IMR-90 (cell line): ENCODE data around the gene ERGIC1. TPM values are rescaled to one million over a fixed set of nuclear protein-coding genes. Genes with fewer than 3 reads are reported as not detected.

ENCODE experiments used
- ATAC-seq: fragments of 200-7000 bp; cut with Tn5 transposase; 2 replicates; pipeline ENCODE4 v1.9.1; 2020; ENCODE audit warnings: low read depth, mild to moderate bottlenecking, moderate library complexity
- BruUV-seq: library from RNA; stranded (reverse); fragments of 400-500 nt; replicated peaks from 2 replicates; lab custom pipeline; 2021; lab: Mats Ljungman, UMichigan
- CTCF ChIA-PET: fragments of 300-600 bp; formaldehyde crosslinking; extraction: SDS; loops from one replicate; lab custom pipeline; 2021; ENCODE audit warnings: antibody characterized with exemption; lab: Yijun Ruan, JAX
- POLR2A ChIA-PET: fragments of 300-600 bp; sonication (Branson Sonifier 250); formaldehyde crosslinking; loops from one replicate; lab custom pipeline; 2022; ENCODE audit warnings: antibody characterized with exemption; ENCODE audit not compliant: unreplicated experiment; lab: Charles Lee
- DNase-seq: peaks from one replicate; pipeline ENCODE4 v3.0.0; 2013
- H2AFZ ChIP-seq: replicated peaks from 2 replicates; pipeline ENCODE3; 2013; ENCODE audit warnings: low read length, mild to moderate bottlenecking; ENCODE audit not compliant: poor library complexity
- H2AK5ac ChIP-seq: 2 replicates; pipeline ENCODE4 v1.6.1; 2013; ENCODE audit warnings: low read depth, low read length, inconsistent platforms
- H2AK9ac ChIP-seq: replicated peaks from 2 replicates; pipeline ENCODE3; 2013; ENCODE audit warnings: mild to moderate bottlenecking, low read depth, low read length, moderate library complexity; ENCODE audit not compliant: poor library complexity
- H2BK120ac ChIP-seq: 2 replicates; pipeline ENCODE4 v1.6.1; 2013; ENCODE audit warnings: low read depth, low read length, inconsistent platforms
- H2BK15ac ChIP-seq: 3 replicates; pipeline ENCODE4 v1.6.1; 2013; ENCODE audit warnings: low read depth, low read length, inconsistent platforms
- H2BK20ac ChIP-seq: 2 replicates; pipeline ENCODE4 v1.6.1; 2013; ENCODE audit warnings: low read depth, mild to moderate bottlenecking, inconsistent platforms, low read length, moderate library complexity
- H2BK5ac ChIP-seq: 2 replicates; pipeline ENCODE4 v1.6.1; 2013; ENCODE audit warnings: mild to moderate bottlenecking, low read depth, low read length, inconsistent platforms; ENCODE audit not compliant: poor library complexity, severe bottlenecking
- H3K14ac ChIP-seq: replicated peaks from 2 replicates; pipeline ENCODE4 v1.6.1; 2013; ENCODE audit warnings: low read depth, low read length, inconsistent platforms
- H3K18ac ChIP-seq: 2 replicates; pipeline ENCODE4 v1.6.1; 2013; ENCODE audit warnings: low read depth, low read length, control low read depth
- H3K23ac ChIP-seq: 2 replicates; pipeline ENCODE4 v1.6.1; 2013; ENCODE audit warnings: low read depth, low read length, inconsistent platforms
- H3K27ac ChIP-seq: 2 replicates; pipeline ENCODE4 v1.5.1; 2013; ENCODE audit warnings: mild to moderate bottlenecking, control low read depth, low read length; ENCODE audit not compliant: insufficient read depth
- H3K27me3 ChIP-seq: 2 replicates; pipeline ENCODE4 v1.6.1; 2013; ENCODE audit warnings: low read length; ENCODE audit not compliant: control insufficient read depth, insufficient read depth
- H3K36me3 ChIP-seq: 2 replicates; pipeline ENCODE4 v1.6.1; 2013; ENCODE audit warnings: low read length, mixed read lengths; ENCODE audit not compliant: control insufficient read depth, insufficient read depth
- H3K4ac ChIP-seq: 2 replicates; pipeline ENCODE4 v1.6.1; 2013; ENCODE audit warnings: low read depth, low read length, inconsistent platforms
- H3K4me1 ChIP-seq: 2 replicates; pipeline ENCODE4 v1.6.1; 2013; ENCODE audit warnings: low read length, mixed read lengths; ENCODE audit not compliant: control insufficient read depth, insufficient read depth
- H3K4me2 ChIP-seq: 2 replicates; pipeline ENCODE4 v1.6.1; 2013; ENCODE audit warnings: low read depth, mild to moderate bottlenecking, control low read depth, low read length, moderate library complexity
- H3K4me3 ChIP-seq: 2 replicates; pipeline ENCODE4 v1.5.1; 2013; ENCODE audit warnings: low read depth, mild to moderate bottlenecking, control low read depth, low read length, moderate library complexity; ENCODE audit not compliant: insufficient read depth
- H3K56ac ChIP-seq: 2 replicates; pipeline ENCODE4 v1.6.1; 2013; ENCODE audit warnings: low read length, inconsistent platforms; ENCODE audit not compliant: insufficient read depth; ENCODE audit errors: extremely low read depth
- H3K79me1 ChIP-seq, 2 experiments: 2 replicates each; pipeline ENCODE4 v1.6.1; 2013; ENCODE audit warnings: low read length in 2 of 2, inconsistent platforms in 1 of 2, low read depth in 1 of 2
- H3K9ac ChIP-seq: 2 replicates; pipeline ENCODE4 v1.6.1; 2013; ENCODE audit warnings: low read depth, low read length, control low read depth
- H3K9me1 ChIP-seq: 2 replicates; pipeline ENCODE4 v1.6.1; 2013; ENCODE audit warnings: low read length, inconsistent platforms; ENCODE audit not compliant: insufficient read depth
- H3K9me3 ChIP-seq: 2 replicates; pipeline ENCODE4 v1.6.1; 2013; ENCODE audit warnings: low read length; ENCODE audit not compliant: control insufficient read depth, insufficient read depth
- H4K20me1 ChIP-seq: 2 replicates; pipeline ENCODE4 v1.6.1; 2013; ENCODE audit warnings: low read length, inconsistent platforms; ENCODE audit not compliant: insufficient read depth
- H4K5ac ChIP-seq: 2 replicates; pipeline ENCODE4 v1.6.1; 2013; ENCODE audit warnings: mild to moderate bottlenecking, low read depth, low read length, control low read depth
- H4K8ac ChIP-seq, 2 experiments: 2 replicates each; pipeline ENCODE4 v1.6.1; 2013; ENCODE audit warnings: low read depth in 2 of 2, low read length in 2 of 2, control low read depth in 1 of 2, inconsistent platforms in 1 of 2
- H4K91ac ChIP-seq: 2 replicates; pipeline ENCODE4 v1.6.1; 2013; ENCODE audit warnings: low read depth, low read length, inconsistent platforms; ENCODE audit not compliant: insufficient read depth
- BHLHE40 ChIP-seq: fragments of 150-350 bp; IDR thresholded peaks from 2 replicates; pipeline ENCODE4 v1.6.1; 2016; ENCODE audit warnings: mild to moderate bottlenecking, low read depth, low read length
- CHD1 ChIP-seq: IDR thresholded peaks from 2 replicates; pipeline ENCODE4 v1.6.1; 2012; ENCODE audit warnings: low read depth, low read length, improper control_type of control experiment
- MAFK ChIP-seq: IDR thresholded peaks from 2 replicates; pipeline ENCODE4 v1.6.1; 2012; ENCODE audit warnings: low read depth, low read length, improper control_type of control experiment
- NFE2L2 ChIP-seq: fragments of 150-350 bp; IDR thresholded peaks from 2 replicates; pipeline ENCODE4 v1.6.1; 2016; ENCODE audit warnings: low read depth, mild to moderate bottlenecking, low read length
- RCOR1 ChIP-seq: IDR thresholded peaks from 2 replicates; pipeline ENCODE4 v1.6.1; 2012; ENCODE audit warnings: mild to moderate bottlenecking, low read length, improper control_type of control experiment; ENCODE audit not compliant: insufficient replicate concordance
- RFX5 ChIP-seq: IDR thresholded peaks from 2 replicates; pipeline ENCODE4 v1.8.0; 2012; ENCODE audit warnings: low read depth, mild to moderate bottlenecking, low read length, moderate library complexity
- SMC3 ChIP-seq: fragments of 150-350 bp; IDR thresholded peaks from 2 replicates; pipeline ENCODE4 v1.6.1; 2016; ENCODE audit warnings: low read depth, mild to moderate bottlenecking, antibody characterized with exemption, low read length, moderate library complexity
- USF2 ChIP-seq: fragments of 150-350 bp; IDR thresholded peaks from 2 replicates; pipeline ENCODE4 v1.6.1; 2017; ENCODE audit warnings: mild to moderate bottlenecking, antibody characterized with exemption, low read length, low read depth
- WGBS, 2 experiments: methylation state at CpG; one replicate each; pipeline versions ENCODE4 v1.1.5 to v1.1.7; 2013; ENCODE audit warnings: missing lambda C conversion rate in 2 of 2; ENCODE audit not compliant: insufficient read length in 1 of 2; ENCODE audit errors: extremely low coverage in 2 of 2; 5-methylcytosine and 5-hydroxymethylcytosine counted together
- dilution Hi-C: fragments of 300-500 bp; cut with HindIII; formaldehyde crosslinking; loops from one replicate; pipeline ENCODE4 v1.14.3; 2018; ENCODE audit warnings: low sequenced_read_pairs; ENCODE audit not compliant: unreplicated experiment
- in situ Hi-C: fragments of 300-500 bp; cut with MboI; formaldehyde crosslinking; loops from 3 replicates; pipeline ENCODE4 v1.14.3; 2019; ENCODE audit warnings: low sequenced_read_pairs, inconsistent platforms, mixed read lengths
- intact Hi-C: fragments of 100-400 bp; cut with micrococcal nuclease; formaldehyde crosslinking; loops from 2 replicates; pipeline ENCODE4 v1.10.0; 2022
- polyA plus RNA-seq, 3 experiments: library from polyadenylated mRNA; depleted of rRNA; stranded (reverse); fragments of >200 nt; gene quantifications; 2 replicates each; pipeline ENCODE4 v1.2.3, GENCODE V29; 2012; ENCODE audit warnings: low replicate concordance in 1 of 3
- total RNA-seq: library from RNA; depleted of rRNA; stranded (reverse); fragments of >200 nt; gene quantifications from 2 replicates; pipeline ENCODE4 v1.2.3, GENCODE V29; 2012

The ERGIC1 gene
- total and polyA plus RNA-seq, 2 of the 4 experiments (the other 2 are of a cell fraction): 134 to 192 TPM

- Histone ChIP-seq H2BK20ac (peak overlapping the region; percentile 49), H2BK5ac (peak overlapping the region; percentile 97), H3K4me2 (no peak overlapping the region), H3K4me1 (peaks cover 44% of the 10 kb centered on the region), H3K9me1 (peaks cover 35% of the 10 kb centered on the region), H3K14ac (peak overlapping the region; percentile 67), H4K20me1 (peaks cover 11% of the 10 kb centered on the region), H2BK15ac (peak overlapping the region; percentile 87; the same call in 2 of the 3 replicates), H4K8ac (peak overlapping the region; percentile 77 to 83; a peak in 2 of 4 replicates), H2AK9ac (peak overlapping the region; percentile 43), H3K9ac (peak overlapping the region; percentile 30), H3K56ac (0 out of 2 replicates have a peak overlapping the region, but pooled peaks have one; percentile 51), H3K27ac (peak overlapping the region; percentile 47), H2BK120ac (peak overlapping the region; percentile 94), H3K27me3 (no peaks in the 10 kb centered on the region), H3K4me3 (no peak overlapping the region), H2AK5ac (peak overlapping the region; percentile 90), H4K91ac (peak overlapping the region; percentile 67), H3K23ac (peak overlapping the region; percentile 77; the same call in 1 of the 2 replicates), H3K18ac (peak overlapping the region; percentile 34; the same call in 1 of the 2 replicates), H3K9me3 (no peaks in the 10 kb centered on the region), H3K79me1 (peaks cover 32 to 81% of the 10 kb centered on the region in 2 experiments), H3K36me3 (peaks cover 1% of the 10 kb centered on the region; the same call in 1 of the 2 replicates), H3K4ac (peak overlapping the region; percentile 96), H2AFZ (no peak overlapping the region), H4K5ac (no peak overlapping the region; the same call in 1 of the 2 replicates)
- no TSS peak for BruUV-seq
- no peak for TF ChIP-seq RCOR1
- TF ChIP-seq BHLHE40: no peak
- no peak for TF ChIP-seq CHD1
- no peak for TF ChIP-seq USF2
- no peak for TF ChIP-seq SMC3
- no peak for TF ChIP-seq RFX5
- no peak for TF ChIP-seq NFE2L2
- TF ChIP-seq MAFK: no peak
- CTCF ChIA-PET: no interaction called here
- ATAC-seq: no peak
- DNase-seq: peak; percentile 31
- POLR2A ChIA-PET: no interaction called here
- dilution Hi-C loops (no loop called here), intact Hi-C loops (no loop called here), in situ Hi-C loops (no loop called here)
- 100% methylated on average over 4 of the region's 9 CpGs; no CpG with 5 or more reads in 1 of the 2 experiments for WGBS, 2 experiments
These were observed 33.0 kb downstream of the ERGIC1 start for GRCh38 chr5:172866802-172867748.
